Measurements from ENCODE around the gene APBB2.
"Not testable (repeated sequence)": the region's sequence is repeated elsewhere in the genome, so short reads cannot be mapped to it uniquely, and the experiment has no call there.

The APBB2 gene

GRCh38 chr4:41155194-41155830 lies 59.0 kb downstream of the APBB2 start:
- DNase-seq = no peak

GRCh38 chr4:41154814-41155177 lies 59.5 kb downstream of the APBB2 start:
- DNase-seq = no peak

GRCh38 chr4:41154010-41154813 lies 60.1 kb downstream of the APBB2 start:
- no peak for DNase-seq

GRCh38 chr4:41150401-41150800 lies 63.9 kb downstream of the APBB2 start:
- no peak for DNase-seq

- not testable (repeated sequence) for DNase-seq
These were observed 64.8 kb downstream of the APBB2 start for GRCh38 chr4:41149568-41149967.

- DNase-seq = no peak
These were observed 65.4 kb downstream of the APBB2 start for GRCh38 chr4:41148931-41149330.

GRCh38 chr4:41148292-41148691 lies 66.0 kb downstream of the APBB2 start:
- no peak for DNase-seq

GRCh38 chr4:41147570-41147969 lies 66.8 kb downstream of the APBB2 start:
- not testable (repeated sequence) for DNase-seq

GRCh38 chr4:41146716-41147506 lies 67.4 kb downstream of the APBB2 start:
- no peak for DNase-seq

GRCh38 chr4:41146196-41146595 lies 68.1 kb downstream of the APBB2 start:
- no peak for DNase-seq

GRCh38 chr4:41145571-41146078 lies 68.7 kb downstream of the APBB2 start:
- no peak for DNase-seq

- no peak for DNase-seq
These were observed 69.5 kb downstream of the APBB2 start for GRCh38 chr4:41144812-41145211.

- no peak for DNase-seq
These were observed 70.3 kb downstream of the APBB2 start for GRCh38 chr4:41144040-41144379.

GRCh38 chr4:41143311-41144039 lies 70.9 kb downstream of the APBB2 start:
- DNase-seq = no peak

GRCh38 chr4:41142376-41143310 lies 71.7 kb downstream of the APBB2 start:
- DNase-seq = no peak

GRCh38 chr4:41141900-41142299 lies 72.4 kb downstream of the APBB2 start:
- DNase-seq = no peak

- DNase-seq = no peak
These were observed 73.9 kb downstream of the APBB2 start for GRCh38 chr4:41140410-41140809.

- no peak for DNase-seq
These were observed 76.5 kb downstream of the APBB2 start for GRCh38 chr4:41137879-41138278.

GRCh38 chr4:41136456-41136855 lies 77.9 kb downstream of the APBB2 start:
- DNase-seq = no peak

GRCh38 chr4:41135801-41136200 lies 78.5 kb downstream of the APBB2 start:
- DNase-seq = no peak

- DNase-seq = no peak
These were observed 79.8 kb downstream of the APBB2 start for GRCh38 chr4:41134581-41134980.
